Measurements from ENCODE around the gene PFKL.

DNA sequence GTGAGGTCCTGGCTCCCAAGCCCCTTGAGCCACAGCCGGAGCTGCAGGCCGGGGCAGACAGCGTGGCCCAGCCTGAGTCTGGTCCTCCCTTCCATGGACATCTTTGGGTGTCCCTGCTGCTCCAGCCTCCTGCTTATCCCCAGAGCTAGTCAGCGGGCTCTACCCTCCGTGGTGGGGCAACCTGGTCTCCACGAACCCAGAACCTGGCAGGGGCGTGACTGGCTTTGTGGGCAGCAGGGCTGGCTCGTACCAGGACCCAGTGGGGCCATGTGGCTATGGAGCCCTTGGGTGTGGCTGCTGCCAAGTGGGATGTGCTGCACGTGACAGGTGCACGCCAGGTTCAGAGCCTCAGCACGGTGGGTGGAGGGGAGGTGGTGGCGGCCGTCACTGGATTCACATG, 21.0 kb downstream of the PFKL start:
- TF ChIP-seq, protein P1, sequence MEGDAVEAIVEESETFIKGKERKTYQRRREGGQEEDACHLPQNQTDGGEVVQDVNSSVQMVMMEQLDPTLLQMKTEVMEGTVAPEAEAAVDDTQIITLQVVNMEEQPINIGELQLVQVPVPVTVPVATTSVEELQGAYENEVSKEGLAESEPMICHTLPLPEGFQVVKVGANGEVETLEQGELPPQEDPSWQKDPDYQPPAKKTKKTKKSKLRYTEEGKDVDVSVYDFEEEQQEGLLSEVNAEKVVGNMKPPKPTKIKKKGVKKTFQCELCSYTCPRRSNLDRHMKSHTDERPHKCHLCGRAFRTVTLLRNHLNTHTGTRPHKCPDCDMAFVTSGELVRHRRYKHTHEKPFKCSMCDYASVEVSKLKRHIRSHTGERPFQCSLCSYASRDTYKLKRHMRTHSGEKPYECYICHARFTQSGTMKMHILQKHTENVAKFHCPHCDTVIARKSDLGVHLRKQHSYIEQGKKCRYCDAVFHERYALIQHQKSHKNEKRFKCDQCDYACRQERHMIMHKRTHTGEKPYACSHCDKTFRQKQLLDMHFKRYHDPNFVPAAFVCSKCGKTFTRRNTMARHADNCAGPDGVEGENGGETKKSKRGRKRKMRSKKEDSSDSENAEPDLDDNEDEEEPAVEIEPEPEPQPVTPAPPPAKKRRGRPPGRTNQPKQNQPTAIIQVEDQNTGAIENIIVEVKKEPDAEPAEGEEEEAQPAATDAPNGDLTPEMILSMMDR (IDR thresholded peaks at IDR 0.05; ENCODE audit: borderline replicate concordance, extremely low read depth, low read length, poor library complexity, severe bottlenecking), result no peak
- no peak for TF ChIP-seq EZH2 (IDR thresholded peaks at IDR 0.05; ENCODE audit: borderline replicate concordance, low read depth, low read length, severe bottlenecking)
